K562 (cell line): ENCODE measurements around the gene MPDZ. TPM values are rescaled to one million over a fixed set of nuclear protein-coding genes. Genes with fewer than 3 reads are reported as not detected.

ENCODE experiments used
- TAF15 ChIP-seq: fragments of 200-400 bp; formaldehyde crosslinking; IDR thresholded peaks from 2 replicates; pipeline ENCODE4 v1.6.1; 2017; ENCODE audit warnings: mild to moderate bottlenecking, low read depth, low read length, moderate library complexity
- ZNF79 ChIP-seq: fragments of 250-450 bp; sonication (Bioruptor Pico); IDR thresholded peaks from 2 replicates; pipeline ENCODE4 v1.4.0; 2020; ENCODE audit warnings: low read depth, mild to moderate bottlenecking, moderate library complexity
- polyA plus RNA-seq, 8 experiments: library from polyadenylated mRNA; depleted of rRNA in 4 of 8; stranded (reverse) in 5 of 8; unstranded in 3 of 8; fragments of >200 nt; fragmentation: Nextera tagmentation in 2 of 8; fragmentation: Illumina TruSeq in 1 of 8; extraction: Ambion mirVana in 2 of 8; extraction: Trizol in 1 of 8; gene quantifications; 2 replicates each; pipeline versions ENCODE4 v1.2.1 to v1.2.3, GENCODE V29; 2011 to 2014; ENCODE audit warnings: inconsistent platforms in 1 of 8, missing spikeins in 1 of 8
- total RNA-seq, 7 experiments: library from RNA; depleted of rRNA in 6 of 7; stranded (reverse); fragments of >200 nt in 6 of 7; fragmentation: Illumina TruSeq in 2 of 7; extraction: Trizol in 2 of 7; gene quantifications; 2 replicates each; pipeline versions ENCODE4 v1.2.1 to v1.2.3, GENCODE V29; 2011 to 2021; ENCODE audit warnings: low replicate concordance in 1 of 7
- TF ChIP-seq, protein P1 (sequence below): sonication (generic); formaldehyde crosslinking; IDR thresholded peaks from 2 replicates; pipeline ENCODE4 v1.8.0; 2022; ENCODE audit warnings: mild to moderate bottlenecking, missing genetic modification reagents
- TF ChIP-seq, protein P2 (sequence below): fragments of 450-650 bp; formaldehyde crosslinking; IDR thresholded peaks from 2 replicates; pipeline ENCODE4 v1.4.0; 2020; ENCODE audit warnings: mild to moderate bottlenecking, moderate library complexity
- TF ChIP-seq, protein P3 (sequence below): sonication (generic); formaldehyde crosslinking; IDR thresholded peaks from 2 replicates; pipeline ENCODE4 v1.8.0; 2023; ENCODE audit warnings: mild to moderate bottlenecking, missing genetic modification reagents

MPDZ gene
- total and polyA plus RNA-seq, 9 of the 15 experiments (the other 6 are each of a cell fraction or from before 2014, with no cell fraction given) = 3.9 to 13.2 (median 5.7) TPM

GRCh38 chr9:13070612-13071595 is 208.6 kb downstream of the MPDZ start (continued):
- TF ChIP-seq, protein P1, sequence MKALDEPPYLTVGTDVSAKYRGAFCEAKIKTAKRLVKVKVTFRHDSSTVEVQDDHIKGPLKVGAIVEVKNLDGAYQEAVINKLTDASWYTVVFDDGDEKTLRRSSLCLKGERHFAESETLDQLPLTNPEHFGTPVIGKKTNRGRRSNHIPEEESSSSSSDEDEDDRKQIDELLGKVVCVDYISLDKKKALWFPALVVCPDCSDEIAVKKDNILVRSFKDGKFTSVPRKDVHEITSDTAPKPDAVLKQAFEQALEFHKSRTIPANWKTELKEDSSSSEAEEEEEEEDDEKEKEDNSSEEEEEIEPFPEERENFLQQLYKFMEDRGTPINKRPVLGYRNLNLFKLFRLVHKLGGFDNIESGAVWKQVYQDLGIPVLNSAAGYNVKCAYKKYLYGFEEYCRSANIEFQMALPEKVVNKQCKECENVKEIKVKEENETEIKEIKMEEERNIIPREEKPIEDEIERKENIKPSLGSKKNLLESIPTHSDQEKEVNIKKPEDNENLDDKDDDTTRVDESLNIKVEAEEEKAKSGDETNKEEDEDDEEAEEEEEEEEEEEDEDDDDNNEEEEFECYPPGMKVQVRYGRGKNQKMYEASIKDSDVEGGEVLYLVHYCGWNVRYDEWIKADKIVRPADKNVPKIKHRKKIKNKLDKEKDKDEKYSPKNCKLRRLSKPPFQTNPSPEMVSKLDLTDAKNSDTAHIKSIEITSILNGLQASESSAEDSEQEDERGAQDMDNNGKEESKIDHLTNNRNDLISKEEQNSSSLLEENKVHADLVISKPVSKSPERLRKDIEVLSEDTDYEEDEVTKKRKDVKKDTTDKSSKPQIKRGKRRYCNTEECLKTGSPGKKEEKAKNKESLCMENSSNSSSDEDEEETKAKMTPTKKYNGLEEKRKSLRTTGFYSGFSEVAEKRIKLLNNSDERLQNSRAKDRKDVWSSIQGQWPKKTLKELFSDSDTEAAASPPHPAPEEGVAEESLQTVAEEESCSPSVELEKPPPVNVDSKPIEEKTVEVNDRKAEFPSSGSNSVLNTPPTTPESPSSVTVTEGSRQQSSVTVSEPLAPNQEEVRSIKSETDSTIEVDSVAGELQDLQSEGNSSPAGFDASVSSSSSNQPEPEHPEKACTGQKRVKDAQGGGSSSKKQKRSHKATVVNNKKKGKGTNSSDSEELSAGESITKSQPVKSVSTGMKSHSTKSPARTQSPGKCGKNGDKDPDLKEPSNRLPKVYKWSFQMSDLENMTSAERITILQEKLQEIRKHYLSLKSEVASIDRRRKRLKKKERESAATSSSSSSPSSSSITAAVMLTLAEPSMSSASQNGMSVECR (CRISPR knock-in tag) = no peak
- TF ChIP-seq TAF15 (no peak), ZNF79 (CRISPR knock-in tag) (no peak)
- TF ChIP-seq, protein P2, sequence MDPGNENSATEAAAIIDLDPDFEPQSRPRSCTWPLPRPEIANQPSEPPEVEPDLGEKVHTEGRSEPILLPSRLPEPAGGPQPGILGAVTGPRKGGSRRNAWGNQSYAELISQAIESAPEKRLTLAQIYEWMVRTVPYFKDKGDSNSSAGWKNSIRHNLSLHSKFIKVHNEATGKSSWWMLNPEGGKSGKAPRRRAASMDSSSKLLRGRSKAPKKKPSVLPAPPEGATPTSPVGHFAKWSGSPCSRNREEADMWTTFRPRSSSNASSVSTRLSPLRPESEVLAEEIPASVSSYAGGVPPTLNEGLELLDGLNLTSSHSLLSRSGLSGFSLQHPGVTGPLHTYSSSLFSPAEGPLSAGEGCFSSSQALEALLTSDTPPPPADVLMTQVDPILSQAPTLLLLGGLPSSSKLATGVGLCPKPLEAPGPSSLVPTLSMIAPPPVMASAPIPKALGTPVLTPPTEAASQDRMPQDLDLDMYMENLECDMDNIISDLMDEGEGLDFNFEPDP = no peak
- TF ChIP-seq, protein P3, sequence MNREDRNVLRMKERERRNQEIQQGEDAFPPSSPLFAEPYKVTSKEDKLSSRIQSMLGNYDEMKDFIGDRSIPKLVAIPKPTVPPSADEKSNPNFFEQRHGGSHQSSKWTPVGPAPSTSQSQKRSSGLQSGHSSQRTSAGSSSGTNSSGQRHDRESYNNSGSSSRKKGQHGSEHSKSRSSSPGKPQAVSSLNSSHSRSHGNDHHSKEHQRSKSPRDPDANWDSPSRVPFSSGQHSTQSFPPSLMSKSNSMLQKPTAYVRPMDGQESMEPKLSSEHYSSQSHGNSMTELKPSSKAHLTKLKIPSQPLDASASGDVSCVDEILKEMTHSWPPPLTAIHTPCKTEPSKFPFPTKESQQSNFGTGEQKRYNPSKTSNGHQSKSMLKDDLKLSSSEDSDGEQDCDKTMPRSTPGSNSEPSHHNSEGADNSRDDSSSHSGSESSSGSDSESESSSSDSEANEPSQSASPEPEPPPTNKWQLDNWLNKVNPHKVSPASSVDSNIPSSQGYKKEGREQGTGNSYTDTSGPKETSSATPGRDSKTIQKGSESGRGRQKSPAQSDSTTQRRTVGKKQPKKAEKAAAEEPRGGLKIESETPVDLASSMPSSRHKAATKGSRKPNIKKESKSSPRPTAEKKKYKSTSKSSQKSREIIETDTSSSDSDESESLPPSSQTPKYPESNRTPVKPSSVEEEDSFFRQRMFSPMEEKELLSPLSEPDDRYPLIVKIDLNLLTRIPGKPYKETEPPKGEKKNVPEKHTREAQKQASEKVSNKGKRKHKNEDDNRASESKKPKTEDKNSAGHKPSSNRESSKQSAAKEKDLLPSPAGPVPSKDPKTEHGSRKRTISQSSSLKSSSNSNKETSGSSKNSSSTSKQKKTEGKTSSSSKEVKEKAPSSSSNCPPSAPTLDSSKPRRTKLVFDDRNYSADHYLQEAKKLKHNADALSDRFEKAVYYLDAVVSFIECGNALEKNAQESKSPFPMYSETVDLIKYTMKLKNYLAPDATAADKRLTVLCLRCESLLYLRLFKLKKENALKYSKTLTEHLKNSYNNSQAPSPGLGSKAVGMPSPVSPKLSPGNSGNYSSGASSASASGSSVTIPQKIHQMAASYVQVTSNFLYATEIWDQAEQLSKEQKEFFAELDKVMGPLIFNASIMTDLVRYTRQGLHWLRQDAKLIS (CRISPR knock-in tag) = no peak
